Hepatocyte (in vitro differentiated cells): ENCODE measurements around the gene NOL9.

Experiments
- EZH2 ChIP-seq: fragments of 200-600 bp; sonication (generic); IDR thresholded peaks from 2 replicates; pipeline ENCODE4 v1.6.1; 2016; ENCODE audit warnings: antibody characterized with exemption, mild to moderate bottlenecking, borderline replicate concordance
- TF ChIP-seq, protein P1 (sequence below): fragments of 200-600 bp; sonication (generic); IDR thresholded peaks from 2 replicates; pipeline ENCODE4 v1.5.1; 2016; ENCODE audit warnings: antibody characterized with exemption, mild to moderate bottlenecking; ENCODE audit not compliant: poor library complexity

GRCh38 chr1:6588893-6589520 lies 34.7 kb upstream of the NOL9 start:
- TF ChIP-seq, protein P1, sequence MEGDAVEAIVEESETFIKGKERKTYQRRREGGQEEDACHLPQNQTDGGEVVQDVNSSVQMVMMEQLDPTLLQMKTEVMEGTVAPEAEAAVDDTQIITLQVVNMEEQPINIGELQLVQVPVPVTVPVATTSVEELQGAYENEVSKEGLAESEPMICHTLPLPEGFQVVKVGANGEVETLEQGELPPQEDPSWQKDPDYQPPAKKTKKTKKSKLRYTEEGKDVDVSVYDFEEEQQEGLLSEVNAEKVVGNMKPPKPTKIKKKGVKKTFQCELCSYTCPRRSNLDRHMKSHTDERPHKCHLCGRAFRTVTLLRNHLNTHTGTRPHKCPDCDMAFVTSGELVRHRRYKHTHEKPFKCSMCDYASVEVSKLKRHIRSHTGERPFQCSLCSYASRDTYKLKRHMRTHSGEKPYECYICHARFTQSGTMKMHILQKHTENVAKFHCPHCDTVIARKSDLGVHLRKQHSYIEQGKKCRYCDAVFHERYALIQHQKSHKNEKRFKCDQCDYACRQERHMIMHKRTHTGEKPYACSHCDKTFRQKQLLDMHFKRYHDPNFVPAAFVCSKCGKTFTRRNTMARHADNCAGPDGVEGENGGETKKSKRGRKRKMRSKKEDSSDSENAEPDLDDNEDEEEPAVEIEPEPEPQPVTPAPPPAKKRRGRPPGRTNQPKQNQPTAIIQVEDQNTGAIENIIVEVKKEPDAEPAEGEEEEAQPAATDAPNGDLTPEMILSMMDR, result no peak
- no peak for TF ChIP-seq EZH2
